HepG2 (cell line): ENCODE results near the gene CDK10. TPM values are rescaled to one million over a fixed set of nuclear protein-coding genes. Genes with fewer than 3 reads are reported as not detected.

ENCODE experiments used
- ATAC-seq: fragments of 200-7000 bp; cut with Tn5 transposase; 3 replicates; pipeline ENCODE4 v1.9.1; 2020; ENCODE audit warnings: mild to moderate bottlenecking, moderate library complexity
- BruUV-seq: library from RNA; stranded (reverse); fragments of 400-500 nt; replicated peaks from 2 replicates; lab custom pipeline; 2021; lab: Mats Ljungman, UMichigan
- CTCF ChIA-PET: fragments of 300-600 bp; formaldehyde crosslinking; extraction: SDS; loops from one replicate; lab custom pipeline; 2021; ENCODE audit warnings: low total read pairs, inconsistent platforms, low intra/inter-chr PET ratio; lab: Yijun Ruan, JAX
- POLR2A ChIA-PET: fragments of 350-600 bp; sonication (Branson Sonifier 250); formaldehyde crosslinking; loops from one replicate; lab custom pipeline; 2020; ENCODE audit warnings: antibody characterized with exemption, inconsistent platforms; lab: Yijun Ruan, JAX
- DNase-seq: peaks from one replicate; pipeline ENCODE4 v3.0.0-alpha.2; 2015; ENCODE audit warnings: low spot score
- FAIRE-seq: peaks from 3 replicates; lab custom pipeline; 2011; peaks lifted over from hg19 to GRCh38; lab: Jason Lieb, UNC
- H2AFZ ChIP-seq: one replicate; pipeline ENCODE4 v1.6.1; 2011; ENCODE audit warnings: low read length, inconsistent platforms
- H3K27ac ChIP-seq: fragments of 300-600 bp; 3 replicates; pipeline ENCODE4 v1.8.0; 2011; ENCODE audit warnings: mixed run types, mild to moderate bottlenecking, mixed read lengths, low read length, inconsistent platforms; ENCODE audit not compliant: insufficient read depth; ENCODE audit errors: extremely low read length
- H3K27me3 ChIP-seq, 2 experiments: fragments of 200-600 bp in 1 of 2; 2 replicates in 1 of 2; 3 replicates in 1 of 2; pipeline versions ENCODE4 v1.6.0 to v1.8.0; 2011; ENCODE audit warnings: low read length in 2 of 2, mild to moderate bottlenecking in 2 of 2, moderate library complexity in 2 of 2, inconsistent platforms in 1 of 2; ENCODE audit not compliant: insufficient read depth in 2 of 2, control insufficient read depth in 1 of 2
- H3K36me3 ChIP-seq, 2 experiments: fragments of 200-600 bp in 1 of 2; replicated peaks in 1 of 2; 2 replicates in 1 of 2; 3 replicates in 1 of 2; pipeline versions ENCODE4 v1.5.1 to v1.8.0; 2011; ENCODE audit warnings: low read length in 2 of 2, inconsistent platforms in 1 of 2; ENCODE audit not compliant: insufficient read depth in 2 of 2, control insufficient read depth in 1 of 2
- H3K4me1 ChIP-seq: 2 replicates; pipeline ENCODE4 v1.5.1; 2012; ENCODE audit warnings: low read length, inconsistent platforms; ENCODE audit not compliant: insufficient read depth
- H3K4me2 ChIP-seq: 2 replicates; pipeline ENCODE4 v1.6.0; 2011; ENCODE audit warnings: low read depth, low read length, inconsistent platforms
- H3K4me3 ChIP-seq, 3 experiments: fragments of 200-600 bp in 1 of 3; sonication (generic), shearing (Covaris generic) in 1 of 3; replicated peaks in 1 of 3; 2 replicates each; pipeline ENCODE4 v1.5.1; 2011 to 2016; ENCODE audit warnings: low read length in 3 of 3, inconsistent platforms in 2 of 3, low read depth in 2 of 3, mild to moderate bottlenecking in 2 of 3, control low read depth in 1 of 3, mixed read lengths in 1 of 3; ENCODE audit not compliant: insufficient read depth in 1 of 3
- H3K79me2 ChIP-seq: one replicate; pipeline ENCODE4 v1.6.1; 2011; ENCODE audit warnings: low read length, inconsistent platforms; ENCODE audit not compliant: insufficient read depth
- H3K9ac ChIP-seq: 2 replicates; pipeline ENCODE4 v1.6.0; 2011; ENCODE audit warnings: mild to moderate bottlenecking, low read depth, low read length, inconsistent platforms; ENCODE audit not compliant: insufficient read depth
- H3K9me3 ChIP-seq: 2 replicates; pipeline ENCODE4 v1.5.1; 2012; ENCODE audit warnings: mild to moderate bottlenecking, low read length
- H4K20me1 ChIP-seq: 2 replicates; pipeline ENCODE4 v1.6.0; 2011; ENCODE audit warnings: inconsistent platforms, mild to moderate bottlenecking, low read length, moderate library complexity; ENCODE audit not compliant: insufficient read depth
- HES4 ChIP-seq: sonication (generic); formaldehyde crosslinking; IDR thresholded peaks from 2 replicates; pipeline ENCODE4 v1.9.0; 2021; ENCODE audit warnings: mild to moderate bottlenecking, missing genetic modification reagents, borderline replicate concordance
- JDP2 ChIP-seq: sonication (generic); formaldehyde crosslinking; IDR thresholded peaks from 2 replicates; pipeline ENCODE4 v1.8.1; 2022; ENCODE audit warnings: missing genetic modification reagents, borderline replicate concordance
- MED1 ChIP-seq: sonication (generic); formaldehyde crosslinking; IDR thresholded peaks from 2 replicates; pipeline ENCODE4 v1.4.0; 2020; ENCODE audit warnings: missing genetic modification reagents
- POLR2A ChIP-seq, 2 experiments: IDR thresholded peaks; 2 replicates each; pipeline ENCODE4 v1.6.1; 2011; ENCODE audit warnings: low read depth in 2 of 2, low read length in 2 of 2, mild to moderate bottlenecking in 1 of 2, moderate library complexity in 1 of 2; ENCODE audit not compliant: insufficient read depth in 1 of 2
- SALL1 ChIP-seq: sonication (generic); formaldehyde crosslinking; IDR thresholded peaks from 2 replicates; pipeline ENCODE4 v1.8.0; 2022; ENCODE audit warnings: mild to moderate bottlenecking, missing genetic modification reagents
- ZFP90 ChIP-seq: sonication (generic); formaldehyde crosslinking; IDR thresholded peaks from 2 replicates; pipeline ENCODE4 v1.8.0; 2022; ENCODE audit warnings: missing genetic modification reagents, mild to moderate bottlenecking, inconsistent platforms, borderline replicate concordance
- ZFX ChIP-seq: sonication (generic); formaldehyde crosslinking; IDR thresholded peaks from 2 replicates; pipeline ENCODE4 v1.4.0; 2020; ENCODE audit warnings: mild to moderate bottlenecking, low read depth, missing genetic modification reagents, moderate library complexity
- ZNF318 ChIP-seq: sonication (generic); formaldehyde crosslinking; IDR thresholded peaks from 2 replicates; pipeline ENCODE4 v1.4.0; 2020; ENCODE audit warnings: mild to moderate bottlenecking, missing genetic modification reagents
- WGBS: methylation state at CpG from one replicate; pipeline ENCODE4 v1.1.6; 2017; ENCODE audit warnings: low lambda C conversion rate; 5-methylcytosine and 5-hydroxymethylcytosine counted together
- in situ Hi-C: cut with HindIII; loops from 2 replicates; pipeline ENCODE4 v1.10.0; 2017; ENCODE audit warnings: low pct_unique_long_range_greater_than_20kb; ENCODE audit not compliant: extremely low pct_ligation_motif_present
- intact Hi-C: fragments of 100-400 bp; cut with micrococcal nuclease; formaldehyde crosslinking; loops from one replicate; pipeline ENCODE4 v1.10.0; 2022; ENCODE audit not compliant: unreplicated experiment
- polyA plus RNA-seq, 8 experiments: library from polyadenylated mRNA; depleted of rRNA in 3 of 8; stranded (reverse) in 7 of 8; unstranded in 1 of 8; fragments of >200 nt; fragmentation: Illumina TruSeq in 4 of 8; extraction: Trizol in 4 of 8; gene quantifications; 2 replicates each; pipeline versions ENCODE4 v1.2.1 to v1.2.3, GENCODE V29; 2011 to 2016; ENCODE audit warnings: low read depth in 4 of 8, missing spikeins in 1 of 8, mixed read lengths in 1 of 8; ENCODE audit not compliant: insufficient read depth in 1 of 8
- total RNA-seq, 5 experiments: library from RNA; depleted of rRNA; stranded (reverse); fragments of >200 nt; fragmentation: Illumina TruSeq; extraction: Trizol; gene quantifications; 2 replicates each; pipeline ENCODE4 v1.2.3, GENCODE V29; 2016; ENCODE audit warnings: low read depth in 1 of 5
- TF ChIP-seq, protein P1 (sequence below): IDR thresholded peaks from 2 replicates; pipeline ENCODE4 v1.6.1; 2016; ENCODE audit warnings: mild to moderate bottlenecking, missing biosample characterization, missing genetic modification reagents

CDK10 gene
- total and polyA plus RNA-seq, 2 of the 13 experiments (the other 11 are each of a cell fraction or from before 2014, with no cell fraction given): 2.5 to 3.9 TPM

GRCh38 chr16:89691986-89692569, 5.6 kb downstream of the CDK10 start (continued):
- TF ChIP-seq ZFP90: no peak

- Histone ChIP-seq H3K27me3 (no peaks in the 10 kb centered on the region), H2AFZ (no peak overlapping the region), H3K36me3 (peaks cover 5 to 8% of the 10 kb centered on the region in 2 experiments; a peak in 1 of 5 replicates), H3K79me2 (no peaks in the 10 kb centered on the region), H3K9me3 (no peaks in the 10 kb centered on the region), H3K27ac (no peak overlapping the region), H3K4me2 (no peak overlapping the region), H3K9ac (no peak overlapping the region), H3K4me3 (no peak overlapping the region), H3K4me1 (peaks cover 75% of the 10 kb centered on the region), H4K20me1 (no peaks in the 10 kb centered on the region)
- DNase-seq (no peak), ATAC-seq (no peak), FAIRE-seq (no peak)
- CTCF ChIA-PET: no interaction called here
- intact Hi-C loops: no loop called here
- 91% methylated on average over 9 of the region's 11 CpGs for WGBS
- BruUV-seq: no TSS peak
- in situ Hi-C loops: no loop called here
- POLR2A ChIA-PET: interaction anchor here (2.3 kb wide), 1 partner anchor 7 kb away, joined by 16 read pairs; the partner anchor contains the start of gene SPATA2L
- TF ChIP-seq SALL1 (CRISPR knock-in tag) (0 out of 2 replicates have a peak, but pooled peaks have one; percentile 4), ZNF318 (0 out of 2 replicates have a peak, but pooled peaks have one; percentile 23), HES4 (CRISPR knock-in tag) (0 out of 2 replicates have a peak, but pooled peaks have one; percentile 14), JDP2 (CRISPR knock-in tag) (no peak), POLR2A (IDR thresholded peaks at IDR 0.05; ENCODE audit: insufficient read depth in 1 of 2, low read depth in 2 of 2, low read length in 2 of 2) (0 out of 4 replicates have a peak, but pooled peaks of 1 of the 2 experiments have one; percentile 1), ZFX (CRISPR knock-in tag) (peak; percentile 35; the same call in 1 of the 2 replicates), MED1 (0 out of 2 replicates have a peak, but pooled peaks have one; percentile 13)
- TF ChIP-seq, protein P1, sequence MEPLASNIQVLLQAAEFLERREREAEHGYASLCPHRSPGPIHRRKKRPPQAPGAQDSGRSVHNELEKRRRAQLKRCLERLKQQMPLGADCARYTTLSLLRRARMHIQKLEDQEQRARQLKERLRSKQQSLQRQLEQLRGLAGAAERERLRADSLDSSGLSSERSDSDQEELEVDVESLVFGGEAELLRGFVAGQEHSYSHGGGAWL: no peak
These were observed 6.8 kb downstream of the CDK10 start for GRCh38 chr16:89693289-89693731.
